ENCODE results near the gene ATP11B. TPM values are rescaled to one million over a fixed set of nuclear protein-coding genes. Genes with fewer than 3 reads are reported as not detected.
A peak's percentile ranks its signal among the peaks of the same experiment; 100 is the strongest.

Gene ATP11B
- total RNA-seq, 1 donor from 2014 or later: 73.9 TPM

DNA sequence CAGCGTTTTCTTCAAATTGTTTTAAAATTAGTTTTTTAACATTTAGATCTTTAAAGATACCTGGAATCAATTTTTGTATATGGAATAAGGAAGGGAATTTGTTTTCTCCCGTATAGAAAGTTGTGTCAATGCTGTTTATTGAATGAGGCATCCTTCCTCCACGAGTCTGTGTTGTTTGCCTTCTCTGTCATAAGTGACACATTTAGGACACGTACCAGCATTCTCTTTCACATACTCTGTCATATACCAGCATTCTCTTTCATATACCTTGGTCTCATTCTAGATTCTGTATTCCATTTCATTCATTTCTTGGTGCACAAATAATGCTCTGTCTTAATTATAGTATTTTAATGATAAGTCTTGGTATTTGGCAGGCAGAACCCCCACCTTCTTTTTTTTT, 10.3 kb downstream of the ATP11B start:
- H3K36me3 Mint-ChIP-seq: peaks cover 4% of the 10 kb centered on the region
- TF ChIP-seq, protein P1, sequence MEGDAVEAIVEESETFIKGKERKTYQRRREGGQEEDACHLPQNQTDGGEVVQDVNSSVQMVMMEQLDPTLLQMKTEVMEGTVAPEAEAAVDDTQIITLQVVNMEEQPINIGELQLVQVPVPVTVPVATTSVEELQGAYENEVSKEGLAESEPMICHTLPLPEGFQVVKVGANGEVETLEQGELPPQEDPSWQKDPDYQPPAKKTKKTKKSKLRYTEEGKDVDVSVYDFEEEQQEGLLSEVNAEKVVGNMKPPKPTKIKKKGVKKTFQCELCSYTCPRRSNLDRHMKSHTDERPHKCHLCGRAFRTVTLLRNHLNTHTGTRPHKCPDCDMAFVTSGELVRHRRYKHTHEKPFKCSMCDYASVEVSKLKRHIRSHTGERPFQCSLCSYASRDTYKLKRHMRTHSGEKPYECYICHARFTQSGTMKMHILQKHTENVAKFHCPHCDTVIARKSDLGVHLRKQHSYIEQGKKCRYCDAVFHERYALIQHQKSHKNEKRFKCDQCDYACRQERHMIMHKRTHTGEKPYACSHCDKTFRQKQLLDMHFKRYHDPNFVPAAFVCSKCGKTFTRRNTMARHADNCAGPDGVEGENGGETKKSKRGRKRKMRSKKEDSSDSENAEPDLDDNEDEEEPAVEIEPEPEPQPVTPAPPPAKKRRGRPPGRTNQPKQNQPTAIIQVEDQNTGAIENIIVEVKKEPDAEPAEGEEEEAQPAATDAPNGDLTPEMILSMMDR (IDR thresholded peaks at IDR 0.05; ENCODE audit: unreplicated experiment): no peak
- peaks cover 6% of the 10 kb centered on the region for H3K9me3 Mint-ChIP-seq
- no peak for DNase-seq (ENCODE audit: low spot score in 2 of 2, unreplicated experiment in 2 of 2)
- H3K27me3 Mint-ChIP-seq (ENCODE audit: low read depth): no peaks in the 10 kb centered on the region
- no peak overlapping the region for H3K4me3 Mint-ChIP-seq
- H3K4me1 Mint-ChIP-seq: peaks cover 22% of the 10 kb centered on the region
- H3K27ac Mint-ChIP-seq: no peak overlapping the region

DNA sequence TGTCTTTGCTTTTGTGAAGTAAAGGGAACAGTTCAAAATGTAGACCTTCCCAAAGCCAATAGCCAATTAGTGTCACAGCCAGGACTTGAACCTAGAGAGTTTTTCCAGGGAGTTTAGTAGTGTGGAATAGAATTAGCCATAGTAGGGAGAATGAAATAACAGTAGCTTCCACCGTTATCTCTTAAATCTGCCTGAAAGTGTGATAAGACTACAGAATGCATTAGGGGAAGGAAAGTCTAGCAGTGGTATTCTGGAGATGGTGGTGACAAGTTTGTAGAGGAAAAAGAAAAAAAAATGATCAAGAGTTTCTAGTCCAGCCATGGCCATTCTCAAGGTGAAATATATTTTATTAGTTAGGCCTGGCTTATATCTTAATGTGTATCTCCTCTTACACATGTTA, 13.8 kb downstream of the ATP11B start:
- Mint-ChIP-seq H3K9me3 (peaks cover 6% of the 10 kb centered on the region), H3K36me3 (peaks cover 4% of the 10 kb centered on the region), H3K4me3 (no peak overlapping the region), H3K27me3 (ENCODE audit: low read depth) (no peaks in the 10 kb centered on the region), H3K27ac (no peak overlapping the region), H3K4me1 (peaks cover 33% of the 10 kb centered on the region)
- TF ChIP-seq, protein P1 (IDR thresholded peaks at IDR 0.05; ENCODE audit: unreplicated experiment): no peak
- no peak for DNase-seq (ENCODE audit: low spot score in 2 of 2, unreplicated experiment in 2 of 2)

DNA sequence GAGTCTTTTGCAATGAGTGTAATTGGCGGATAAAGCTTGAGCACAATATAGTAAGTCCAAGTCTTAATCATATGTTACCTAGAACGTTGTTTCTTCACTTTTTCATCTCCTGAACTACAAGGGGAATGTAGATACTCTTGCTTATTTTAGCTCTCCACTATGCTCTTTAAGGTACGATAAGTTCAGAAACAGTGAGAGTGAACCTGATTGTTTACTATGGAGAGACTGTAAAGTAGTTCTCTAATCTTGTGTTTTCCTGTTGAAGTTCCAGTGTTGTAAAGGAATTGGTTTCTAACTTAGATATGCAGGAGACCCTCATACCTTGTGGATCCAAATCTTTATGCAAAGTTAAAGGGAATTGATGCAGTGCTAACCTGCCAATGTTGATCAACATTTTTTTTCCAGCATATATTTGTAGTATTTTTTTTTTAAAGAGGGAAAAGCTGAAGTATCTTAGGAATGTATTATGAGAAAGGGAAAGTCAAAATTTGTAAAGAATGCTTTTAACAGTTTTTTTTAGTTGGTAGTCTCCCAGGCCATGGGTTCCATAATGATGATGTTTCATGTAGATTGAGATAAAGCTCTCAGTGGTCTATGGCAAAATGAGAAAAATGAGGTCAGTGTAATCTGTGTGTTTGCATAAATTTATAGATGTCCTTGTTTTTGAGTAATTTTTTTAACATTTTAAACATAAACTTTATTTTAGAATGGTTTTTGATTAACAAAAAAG, 14.9 kb downstream of the ATP11B start:
- H3K9me3 Mint-ChIP-seq: peaks cover 6% of the 10 kb centered on the region
- no peak for DNase-seq (ENCODE audit: low spot score in 2 of 2, unreplicated experiment in 2 of 2)
- no peaks in the 10 kb centered on the region for H3K27me3 Mint-ChIP-seq (ENCODE audit: low read depth)
- no peak overlapping the region for H3K4me3 Mint-ChIP-seq
- H3K27ac Mint-ChIP-seq: peak overlapping the region; percentile 84
- TF ChIP-seq, protein P1 (IDR thresholded peaks at IDR 0.05; ENCODE audit: unreplicated experiment): no peak
- peaks cover 4% of the 10 kb centered on the region for H3K36me3 Mint-ChIP-seq
- H3K4me1 Mint-ChIP-seq: peaks cover 30% of the 10 kb centered on the region

DNA sequence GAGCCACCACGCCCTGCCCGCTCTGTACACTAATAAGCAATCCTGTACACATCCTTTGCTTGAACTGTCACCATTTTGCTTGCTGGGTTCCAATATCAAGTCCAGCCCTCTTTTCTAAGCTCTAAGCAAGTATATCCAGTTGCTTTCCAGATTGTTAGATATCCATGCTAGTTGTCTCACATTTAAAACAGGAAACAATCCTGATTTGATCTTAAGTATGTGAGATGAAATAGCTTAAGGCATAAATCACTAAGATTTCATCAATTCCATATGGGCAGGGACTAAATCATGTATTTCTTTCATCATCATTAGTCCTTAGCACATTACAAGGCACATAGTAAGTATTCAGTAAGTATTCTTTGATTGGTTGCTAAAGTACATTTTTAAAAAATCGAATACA, 16.2 kb downstream of the ATP11B start:
- H3K27ac Mint-ChIP-seq: no peak overlapping the region
- TF ChIP-seq, protein P1 (IDR thresholded peaks at IDR 0.05; ENCODE audit: unreplicated experiment): no peak
- peaks cover 6% of the 10 kb centered on the region for H3K9me3 Mint-ChIP-seq
- no peaks in the 10 kb centered on the region for H3K27me3 Mint-ChIP-seq (ENCODE audit: low read depth)
- DNase-seq (ENCODE audit: low spot score in 2 of 2, unreplicated experiment in 2 of 2): no peak
- H3K4me1 Mint-ChIP-seq: peaks cover 31% of the 10 kb centered on the region
- no peak overlapping the region for H3K4me3 Mint-ChIP-seq
- peaks cover 2% of the 10 kb centered on the region for H3K36me3 Mint-ChIP-seq

DNA sequence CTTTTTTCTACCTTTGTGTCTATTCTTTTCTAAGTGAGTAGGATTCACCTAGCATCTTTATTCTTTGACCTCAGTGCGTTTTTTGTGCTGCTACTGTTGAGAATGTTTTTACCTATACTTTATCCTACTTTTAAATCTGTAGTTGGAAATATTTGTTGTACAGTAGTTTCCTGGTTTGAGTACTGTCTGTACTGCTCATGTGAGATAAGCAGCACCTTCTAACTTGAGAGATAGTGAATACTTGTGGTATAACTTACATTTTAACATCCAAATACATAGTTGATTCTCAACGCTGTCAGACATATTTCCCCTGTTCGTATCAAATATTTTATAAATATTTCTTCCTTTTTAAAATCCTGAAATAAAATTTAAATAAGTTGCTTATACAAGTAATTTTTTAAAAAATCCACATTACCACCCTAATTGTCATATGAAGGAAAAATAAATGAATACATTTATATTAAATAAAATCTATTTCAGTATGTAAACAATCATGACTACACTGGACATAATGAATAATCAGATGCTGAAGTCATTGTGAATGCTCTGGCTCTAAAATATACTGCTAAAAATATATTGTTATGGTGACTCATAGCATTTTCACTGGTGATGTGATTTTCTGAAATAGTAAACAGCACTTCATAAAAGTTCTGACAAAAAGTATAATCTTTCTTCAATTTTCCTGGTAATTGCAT, 17.4 kb downstream of the ATP11B start:
- Mint-ChIP-seq H3K27ac (peak overlapping the region; percentile 47), H3K36me3 (no peaks in the 10 kb centered on the region), H3K27me3 (ENCODE audit: low read depth) (no peaks in the 10 kb centered on the region), H3K4me3 (no peak overlapping the region), H3K4me1 (peaks cover 40% of the 10 kb centered on the region), H3K9me3 (no peaks in the 10 kb centered on the region)
- DNase-seq (ENCODE audit: low spot score in 2 of 2, unreplicated experiment in 2 of 2): no peak
- TF ChIP-seq, protein P1 (IDR thresholded peaks at IDR 0.05; ENCODE audit: unreplicated experiment): no peak
